Raji (cell line): ENCODE results near the gene AKNA.
A peak's percentile ranks its signal among the peaks of the same experiment; 100 is the strongest.

Experiments used
- POLR2A ChIP-seq: IDR thresholded peaks from 2 replicates; pipeline ENCODE4 v1.6.1; 2011; ENCODE audit warnings: low read depth, low read length, control low read depth; ENCODE audit not compliant: insufficient read depth

AKNA gene

DNA sequence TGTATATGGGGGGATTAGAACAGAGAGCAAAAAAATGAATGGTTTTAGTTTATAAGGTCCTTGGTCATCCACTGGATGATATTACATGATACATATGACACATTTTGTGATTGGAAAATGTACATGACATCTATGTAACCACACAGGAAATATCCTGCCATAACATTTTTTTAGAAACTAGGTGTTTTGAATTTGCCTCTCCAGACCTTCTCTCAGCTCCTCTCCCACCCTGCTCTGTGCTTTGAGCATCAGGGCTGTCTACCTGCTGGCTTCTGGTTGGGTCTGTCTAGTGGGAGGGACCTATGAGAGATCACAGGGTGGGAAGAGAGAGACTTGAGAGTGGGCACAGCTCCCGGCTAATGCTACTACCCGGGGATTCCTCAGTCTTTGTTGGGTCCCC is 24.4 kb downstream of the AKNA start:
- no peak for TF ChIP-seq POLR2A

GRCh38 chr9:114362394-114362793 is 25.4 kb downstream of the AKNA start:
- no peak for TF ChIP-seq POLR2A

- TF ChIP-seq POLR2A, result no peak
Measured at GRCh38 chr9:114361542-114361941, 26.2 kb downstream of the AKNA start.

- TF ChIP-seq POLR2A, result no peak
Measured at GRCh38 chr9:114359801-114360200, 28.0 kb downstream of the AKNA start.

DNA sequence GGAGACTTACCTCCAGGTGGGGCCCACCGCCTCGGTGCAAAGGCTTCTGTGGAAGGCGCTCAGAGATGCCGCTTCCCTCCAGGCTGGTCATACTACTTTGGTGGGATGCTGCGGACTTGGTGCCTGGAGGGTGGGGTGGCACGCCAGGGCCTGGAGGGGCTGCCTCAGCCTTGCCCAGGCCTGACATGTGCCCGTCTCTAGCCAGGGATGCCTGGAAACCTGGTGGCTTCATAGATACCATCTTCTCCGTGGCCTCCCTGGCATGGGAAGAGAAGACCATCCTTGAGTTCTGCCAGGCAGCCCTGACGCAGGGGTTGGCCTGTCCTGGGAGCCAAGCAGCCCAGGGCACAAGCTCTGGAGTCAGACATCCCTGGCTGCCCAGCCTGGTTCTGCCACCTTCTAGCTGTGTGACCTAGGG is 29.9 kb downstream of the AKNA start:
- no peak for TF ChIP-seq POLR2A

DNA sequence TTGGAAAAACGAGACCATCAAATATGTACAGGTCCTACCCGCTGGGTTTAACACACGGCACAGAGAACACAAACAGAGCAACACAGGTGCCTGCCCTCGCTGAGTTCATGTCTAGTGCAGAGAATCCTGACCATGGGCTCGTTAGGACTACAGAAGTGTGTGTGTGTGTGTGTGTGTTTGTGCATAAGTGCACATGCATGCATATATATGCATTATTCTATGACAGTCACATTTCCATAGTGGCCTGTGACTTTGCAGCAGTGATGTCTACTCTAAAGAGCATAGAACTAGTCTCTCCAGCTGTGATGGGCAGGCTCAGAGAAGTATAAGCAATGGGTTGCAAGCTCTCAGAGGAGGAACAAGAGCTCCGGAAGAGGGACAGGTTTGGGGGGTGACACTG is 30.4 kb downstream of the AKNA start:
- TF ChIP-seq POLR2A, result no peak

- TF ChIP-seq POLR2A, result no peak
Measured at GRCh38 chr9:114356792-114357191, 31.0 kb downstream of the AKNA start.

DNA sequence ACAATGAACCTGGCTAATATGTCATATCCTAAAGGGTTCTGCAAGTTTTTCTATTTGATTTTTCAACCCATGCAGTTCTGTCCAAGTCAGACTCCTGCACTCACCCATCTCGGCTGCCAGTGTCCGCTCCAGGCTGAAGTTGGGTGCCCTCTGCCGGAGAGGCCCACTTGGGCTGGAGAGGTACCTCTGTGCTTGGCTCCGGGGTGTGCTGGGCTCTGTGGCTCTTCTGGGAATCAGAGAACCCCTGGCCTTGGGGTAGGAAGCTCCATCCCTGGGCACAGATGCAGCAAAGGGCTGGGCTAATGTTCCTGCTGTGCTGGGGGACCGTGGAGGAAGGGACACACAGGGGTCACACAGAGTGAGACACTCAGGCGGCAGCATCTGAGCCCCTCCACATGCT is 32.0 kb downstream of the AKNA start:
- no peak for TF ChIP-seq POLR2A

DNA sequence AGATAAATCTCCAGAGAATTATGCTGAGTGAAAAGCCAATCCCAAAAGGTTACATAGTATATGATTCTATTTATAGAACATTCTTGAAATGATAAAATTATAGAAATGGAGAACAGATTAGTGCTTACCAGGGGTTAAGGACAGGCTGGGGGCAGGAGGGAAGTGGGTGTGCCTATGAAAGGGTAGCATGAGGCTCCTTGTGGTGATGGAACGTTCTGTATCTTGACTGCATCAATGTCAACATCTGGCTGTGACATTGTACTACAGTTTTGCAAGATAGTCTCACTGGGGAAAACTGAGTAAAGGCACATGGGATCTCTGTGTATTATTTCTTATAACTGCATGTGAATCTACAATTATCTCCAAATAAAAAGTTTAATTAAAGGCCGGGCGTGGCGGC is 35.9 kb downstream of the AKNA start:
- TF ChIP-seq POLR2A, result no peak

DNA sequence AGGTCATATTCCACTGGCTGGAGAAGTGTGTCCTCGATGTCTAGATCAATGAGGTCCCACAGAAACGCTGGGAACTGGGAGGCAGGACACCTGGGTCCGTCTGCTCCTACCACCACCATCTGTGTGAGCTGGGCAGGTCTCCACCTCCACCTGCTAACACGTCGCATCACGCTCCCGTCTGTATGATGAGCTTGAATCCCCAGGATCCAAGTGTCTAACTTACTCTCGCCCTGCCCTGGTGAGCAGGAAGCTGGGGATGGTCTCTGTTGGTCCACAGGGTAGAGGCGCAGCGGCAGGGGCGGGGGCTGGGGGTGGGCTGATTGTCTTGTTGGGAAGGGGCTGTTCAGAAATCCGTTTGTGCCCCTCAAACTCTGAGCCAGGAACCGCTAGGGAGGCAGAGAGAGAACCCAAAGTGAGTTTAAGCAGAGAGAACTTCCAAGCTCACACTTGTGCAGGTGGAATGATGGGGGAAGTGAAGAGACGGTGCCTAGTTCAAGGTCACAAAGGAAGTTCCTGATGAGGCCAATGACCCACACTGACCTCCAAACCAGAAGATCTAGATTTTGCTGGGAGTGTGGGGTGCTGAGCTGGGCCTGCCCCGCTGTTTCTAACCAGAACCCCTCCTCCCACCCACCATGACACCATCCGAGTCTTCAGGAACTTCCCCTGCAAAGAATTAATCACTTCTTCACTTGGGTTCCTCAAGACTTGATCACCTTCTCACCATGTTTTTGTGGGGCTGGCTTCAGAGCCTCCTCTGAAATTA is 37.0 kb downstream of the AKNA start:
- TF ChIP-seq POLR2A, result no peak

DNA sequence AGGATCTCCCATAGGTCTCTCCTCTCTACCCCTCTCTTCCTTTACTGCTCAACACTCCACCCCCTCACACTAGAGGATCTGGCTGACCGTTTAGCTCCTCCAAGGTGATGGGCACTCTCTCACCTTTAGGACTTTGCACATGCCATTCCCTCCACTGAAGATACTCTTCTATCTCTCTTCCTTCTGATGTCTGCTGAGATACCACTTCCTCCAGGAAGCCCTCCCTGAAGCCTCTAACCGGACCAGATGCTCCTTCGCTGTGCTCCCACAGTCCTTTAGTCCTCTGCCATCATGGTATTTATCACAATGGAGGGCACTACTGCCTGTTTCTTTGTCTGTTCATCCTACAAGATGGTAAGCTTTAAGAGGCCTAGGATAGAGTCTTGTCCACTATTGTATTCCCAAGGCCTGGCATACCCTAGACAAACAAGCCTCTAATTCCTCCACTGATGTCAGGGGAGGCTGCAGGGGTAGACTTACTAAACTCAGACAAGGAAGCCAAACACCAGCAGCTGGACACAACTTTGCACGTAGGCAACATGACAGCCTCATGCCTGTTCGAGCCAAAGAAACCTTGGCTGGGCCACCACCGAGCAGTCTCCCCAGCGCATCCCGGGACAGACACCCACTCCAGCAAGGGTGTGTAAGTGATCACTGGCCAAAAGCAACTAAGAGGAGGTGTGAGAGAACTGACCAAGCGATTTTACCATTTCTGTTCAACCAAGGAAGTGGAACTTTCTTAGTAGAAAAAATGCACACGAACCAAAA is 37.9 kb downstream of the AKNA start:
- no peak for TF ChIP-seq POLR2A

DNA sequence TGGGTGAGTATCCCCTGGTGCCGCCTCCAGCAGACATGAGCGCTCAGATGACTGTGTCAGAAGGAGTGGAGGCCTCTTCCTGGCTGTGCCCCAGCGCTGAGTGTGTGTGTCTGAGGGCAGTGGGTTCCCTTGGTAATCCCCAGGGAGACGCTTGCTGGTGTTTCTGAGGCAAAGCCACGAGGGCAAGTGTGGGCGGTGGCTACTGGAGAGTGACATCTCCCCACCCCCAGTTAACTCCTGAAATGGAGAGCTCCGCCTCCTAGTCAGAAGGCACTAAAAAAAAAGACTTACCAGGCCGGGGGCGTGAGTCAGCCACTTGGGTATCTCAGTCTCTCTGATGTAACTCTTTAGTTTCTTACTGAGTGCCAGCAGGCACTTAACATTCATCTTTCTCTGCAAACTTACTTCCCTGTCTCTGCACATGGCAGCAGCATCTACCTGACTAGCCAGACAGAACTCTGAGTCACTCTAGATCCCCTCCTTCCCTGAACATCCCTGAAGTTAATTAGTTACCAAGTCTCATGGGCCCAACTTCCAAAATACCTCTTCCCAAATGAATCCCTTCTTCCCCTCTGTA is 38.8 kb downstream of the AKNA start:
- TF ChIP-seq POLR2A, result peak; percentile 25; the same call in 1 of the 2 replicates

GRCh38 chr9:114348261-114348905 is 39.4 kb downstream of the AKNA start:
- no peak for TF ChIP-seq POLR2A

DNA sequence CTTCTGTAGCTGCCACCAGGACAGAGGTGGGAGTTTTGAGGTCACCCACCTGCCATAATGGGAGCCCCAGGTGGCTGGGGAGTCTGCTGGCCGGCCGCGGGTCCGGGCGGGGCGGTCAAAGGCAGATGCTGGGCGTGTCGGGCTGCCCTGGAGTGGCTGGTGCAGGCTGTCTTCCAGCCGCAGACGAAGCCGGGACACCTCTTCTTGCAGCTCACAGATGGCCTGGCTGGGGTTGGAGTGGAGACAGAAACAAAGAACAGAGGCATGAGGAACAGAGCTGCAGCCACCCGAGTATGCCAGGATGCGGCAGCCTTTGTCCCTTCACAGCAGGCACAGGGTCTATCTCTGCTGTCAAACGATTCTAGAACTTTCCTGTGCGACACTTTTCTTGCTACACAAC is 40.1 kb downstream of the AKNA start:
- no peak for TF ChIP-seq POLR2A

GRCh38 chr9:114346146-114346545 is 41.6 kb downstream of the AKNA start:
- TF ChIP-seq POLR2A, result no peak
